ENCODE data around the gene NDE1.
"Not testable (repeated sequence)": the region's sequence is repeated elsewhere in the genome, so short reads cannot be mapped to it uniquely, and the experiment has no call there.

Gene NDE1

DNA sequence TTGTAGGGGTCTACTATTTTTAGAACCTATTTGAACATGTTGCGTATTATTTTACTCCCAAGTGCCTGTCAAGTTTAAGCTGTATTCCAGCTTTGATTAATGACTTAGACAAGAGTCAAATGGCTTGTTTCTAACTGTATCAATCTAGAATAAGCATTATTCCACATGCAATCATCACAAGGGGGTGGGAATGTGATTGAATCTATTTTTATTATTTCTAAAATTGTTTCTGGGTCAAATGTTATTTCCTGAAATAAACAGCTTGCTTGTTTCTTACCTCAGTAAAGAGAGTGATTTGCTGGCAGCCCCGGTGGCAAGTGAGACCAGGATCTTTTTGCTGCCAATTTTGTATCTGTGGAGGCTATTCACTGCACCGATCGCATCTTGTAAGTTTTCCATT is 28.6 kb upstream of the NDE1 start:
- no peak for DNase-seq

DNA sequence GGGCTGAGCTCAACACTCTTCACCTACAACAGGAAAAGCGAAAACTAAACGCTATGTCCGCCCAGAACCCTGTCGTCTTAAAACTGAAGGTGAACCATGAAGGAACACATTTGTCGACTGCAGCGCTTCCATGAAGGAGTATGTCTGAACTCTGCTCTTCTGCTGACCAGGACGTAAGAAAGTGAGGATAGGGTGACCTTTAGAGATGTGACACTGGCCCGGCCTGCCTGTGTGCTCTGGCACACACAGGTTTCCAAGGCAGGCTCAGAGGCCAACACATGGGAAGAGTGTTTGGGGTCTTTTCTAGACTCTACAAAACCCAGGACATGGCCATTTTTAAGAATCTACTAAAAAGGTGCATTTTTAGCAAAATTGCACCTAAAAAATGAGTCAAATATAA is 28.2 kb upstream of the NDE1 start:
- no peak for DNase-seq

DNA sequence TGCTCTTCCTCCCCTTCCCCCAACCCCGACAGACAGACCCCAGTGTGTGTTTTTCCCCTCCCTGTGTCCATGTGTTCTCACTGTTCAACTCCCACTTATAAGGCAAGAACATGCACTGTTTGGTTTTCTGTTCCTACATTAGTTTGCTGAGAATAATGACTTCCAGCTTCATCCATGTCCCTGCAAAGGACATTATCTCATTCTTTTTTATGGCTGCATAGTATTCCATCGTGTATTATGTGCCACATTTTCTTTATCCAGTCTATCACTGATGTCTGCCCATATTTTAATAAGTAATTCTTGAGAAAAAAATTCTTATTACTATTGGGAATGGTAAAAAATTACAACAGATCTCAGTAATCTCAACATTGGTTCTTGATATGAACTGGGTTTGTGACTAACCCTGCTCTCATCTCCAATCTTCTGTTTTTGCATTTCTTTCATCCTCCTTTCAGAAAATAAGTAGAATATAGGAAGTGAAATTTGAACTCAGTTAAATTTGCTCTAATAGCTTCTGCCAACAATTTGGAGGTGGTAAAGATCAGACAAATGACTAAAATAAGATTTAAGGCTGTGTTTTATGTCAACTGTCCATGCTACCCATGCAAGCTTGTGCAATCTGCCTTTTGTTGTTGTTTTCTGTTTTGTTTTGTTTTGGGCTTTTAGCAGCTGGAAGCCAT is 18.2 kb upstream of the NDE1 start:
- no peak for DNase-seq

DNA sequence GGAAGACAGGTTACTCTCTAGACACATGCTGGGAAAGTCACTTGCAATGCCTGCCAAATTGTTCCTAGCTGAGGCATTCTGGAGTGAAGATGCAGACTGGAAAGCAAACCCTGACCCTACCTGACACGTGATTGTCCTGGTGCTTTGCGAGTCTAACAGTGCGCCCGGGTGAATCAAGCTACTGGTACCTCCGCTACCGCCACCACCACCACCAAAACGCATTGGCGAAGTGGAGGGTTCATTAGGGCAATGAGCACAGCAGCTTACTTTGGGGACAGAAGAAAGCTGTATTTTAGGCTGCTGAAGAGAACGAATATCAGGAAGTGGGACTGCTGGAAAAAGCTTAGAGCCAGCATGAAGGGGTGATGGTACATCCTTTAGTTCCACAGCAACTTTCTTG is 14.1 kb upstream of the NDE1 start:
- no peak for DNase-seq

DNA sequence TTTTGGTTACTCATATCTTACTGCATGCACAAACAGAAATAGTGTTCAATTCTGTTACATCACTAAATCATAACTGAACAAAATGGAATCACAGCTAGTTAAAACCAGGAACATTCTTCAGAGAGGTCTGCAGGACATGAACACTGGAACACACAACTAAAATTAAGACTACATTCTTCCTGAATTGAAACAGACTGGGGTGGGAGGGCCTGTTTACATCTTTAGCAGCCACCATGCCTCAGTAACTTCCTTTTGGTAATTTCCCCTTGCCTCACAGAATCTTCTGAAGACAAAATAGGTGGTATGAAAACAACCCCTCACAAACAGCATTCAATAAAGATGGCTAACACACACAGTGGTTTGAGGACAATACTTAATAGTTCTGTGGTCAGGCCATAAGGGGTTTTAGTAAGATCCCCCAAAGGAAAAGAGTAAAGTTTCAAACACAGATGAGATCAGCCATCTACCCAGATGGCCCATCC is 13.6 kb upstream of the NDE1 start:
- DNase-seq, result no peak

DNA sequence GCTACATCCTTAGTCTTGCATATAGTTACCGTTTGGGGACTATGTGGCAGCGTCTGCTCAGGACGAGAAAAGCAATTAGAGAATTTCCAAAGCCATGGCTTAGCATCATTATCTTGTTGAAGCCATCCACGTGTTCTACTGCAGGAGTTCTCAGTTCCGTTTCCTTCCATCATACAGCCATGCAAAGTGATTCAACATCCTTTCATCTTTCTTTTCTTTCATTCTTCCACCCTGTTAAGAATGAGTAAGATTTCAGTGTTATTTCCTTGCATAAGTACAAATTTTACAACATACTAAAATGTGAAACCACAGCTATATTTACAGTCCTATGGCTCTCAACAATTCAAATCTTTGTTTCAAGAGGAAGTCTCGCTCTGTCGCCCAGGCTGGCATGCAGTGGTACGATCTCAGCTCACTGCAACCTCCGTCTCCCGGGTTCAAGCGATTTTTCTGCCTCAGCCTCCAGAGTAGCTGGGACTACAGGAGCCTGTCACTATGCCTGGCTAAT is 10.9 kb upstream of the NDE1 start:
- DNase-seq, result peak; percentile 37

DNA sequence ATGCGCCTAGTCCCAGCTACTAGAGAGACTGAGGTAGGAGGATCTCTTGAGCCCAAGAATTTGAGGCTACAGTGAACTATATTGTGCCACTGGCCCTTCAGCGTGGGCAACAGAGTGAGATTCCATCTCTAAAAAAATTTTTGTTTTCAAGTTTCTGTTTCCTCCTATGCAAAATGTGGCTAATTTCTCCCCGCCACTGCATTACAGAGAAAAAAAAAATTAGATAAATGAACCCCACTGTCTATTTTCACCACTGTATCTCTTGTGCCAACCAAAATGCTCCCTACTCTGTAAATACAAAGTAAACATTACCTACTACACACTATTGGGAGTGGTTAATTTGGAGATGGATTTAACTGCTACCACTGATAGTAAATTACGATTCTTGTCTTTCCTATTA is 9.1 kb upstream of the NDE1 start:
- no peak for DNase-seq

DNA sequence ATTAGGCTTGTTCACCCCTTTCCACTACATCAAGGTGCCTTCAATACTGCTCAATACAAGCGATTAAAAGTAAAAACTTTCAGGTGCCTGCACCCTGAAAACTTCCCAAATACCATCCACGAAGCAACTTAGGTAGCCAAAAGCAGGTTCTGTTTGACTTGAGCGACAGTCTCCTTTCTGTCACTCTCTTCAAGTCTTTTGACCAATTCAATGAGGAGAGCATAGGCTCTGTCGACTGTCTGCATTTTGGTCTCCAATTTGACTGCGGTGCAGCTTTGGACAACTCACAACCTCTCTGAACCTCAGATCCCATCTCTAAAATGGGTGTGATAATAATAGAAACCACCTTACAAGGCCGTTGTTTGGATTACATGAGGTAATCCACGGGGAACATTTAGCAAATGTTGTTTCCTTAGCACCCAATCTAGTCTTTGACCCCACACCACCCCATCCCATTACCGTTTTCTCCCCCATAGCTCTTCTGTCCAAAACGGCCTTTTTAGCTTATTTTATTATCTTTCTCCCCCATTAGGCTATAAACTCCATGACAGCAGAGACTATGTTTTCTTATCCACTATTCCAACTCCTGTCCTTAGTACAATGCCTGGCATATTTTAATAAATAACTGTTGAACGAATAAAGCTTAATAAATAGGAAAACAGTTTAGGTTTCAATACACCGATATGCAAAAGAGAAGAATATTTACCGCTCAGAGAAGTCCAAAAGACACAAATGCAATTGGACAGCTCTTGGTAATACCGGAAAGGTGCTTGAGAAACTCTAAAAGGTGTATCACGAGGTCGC is 8.1 kb upstream of the NDE1 start:
- no peak for DNase-seq

DNA sequence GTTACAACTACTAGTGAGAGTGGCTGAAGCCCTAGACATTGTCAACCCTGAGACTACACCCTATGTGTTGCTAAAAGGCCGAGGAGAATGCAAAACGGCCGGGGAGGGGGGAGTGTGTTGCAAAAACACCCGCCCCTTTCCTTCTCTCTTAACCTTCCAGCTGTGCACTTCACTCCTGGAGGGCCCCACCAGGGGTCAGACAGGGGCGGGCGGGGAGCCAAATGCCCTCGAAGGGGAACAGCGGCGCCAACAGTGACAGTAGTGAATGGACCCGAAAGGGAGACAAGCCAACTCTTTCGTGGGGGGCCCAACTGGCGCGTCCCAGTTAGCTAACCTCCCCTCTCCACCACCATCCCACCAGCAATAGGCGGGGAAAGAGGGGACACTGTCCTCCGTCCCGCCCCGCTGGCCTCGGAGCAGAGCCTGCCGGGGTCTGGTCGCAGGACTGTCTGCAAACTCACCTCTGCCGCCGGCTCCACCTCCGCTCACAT is 7.4 kb upstream of the NDE1 start:
- DNase-seq, result peak; percentile 82

DNA sequence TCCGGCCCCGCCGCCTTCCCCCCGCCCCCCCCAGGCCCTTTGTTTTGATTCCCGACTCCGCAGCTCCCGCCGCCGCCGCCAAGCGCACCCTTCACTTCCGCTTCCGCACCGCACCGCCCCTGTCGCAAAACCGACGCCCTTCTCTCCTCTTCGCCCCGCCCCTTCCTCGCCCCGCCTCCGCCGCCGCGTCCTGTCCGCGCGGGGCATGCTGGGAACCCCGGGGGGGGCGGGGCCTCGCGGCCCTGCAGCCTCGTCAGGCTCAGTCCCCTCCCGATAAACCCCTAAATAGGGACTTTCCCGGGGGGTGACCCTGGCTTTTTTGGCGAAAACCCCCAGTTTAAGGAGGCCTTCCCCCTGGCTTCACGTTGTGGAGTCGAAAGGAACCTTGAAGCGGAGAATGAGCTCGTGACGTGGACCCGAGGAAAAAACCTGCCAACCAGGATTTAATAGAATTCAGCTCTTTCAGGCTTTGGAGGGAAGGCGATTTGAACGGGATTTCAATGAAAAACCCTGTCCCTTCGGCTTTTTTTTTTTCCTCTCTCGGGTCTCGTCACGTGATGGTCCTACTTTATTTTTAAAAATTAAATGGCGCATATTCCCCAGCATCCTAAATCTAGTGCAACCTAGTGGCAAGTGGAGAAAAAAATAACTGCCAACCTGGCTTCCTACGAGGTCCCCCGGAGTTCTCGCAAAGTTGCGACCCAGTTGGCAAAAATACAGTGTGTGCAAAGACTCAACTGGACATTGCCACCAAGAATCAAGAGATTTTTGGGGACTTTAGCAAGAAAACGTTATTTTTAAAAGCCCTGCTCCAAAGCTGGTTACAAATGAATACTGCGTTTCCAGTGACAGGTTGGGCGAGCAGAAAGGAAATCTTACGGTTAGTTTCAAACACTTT is 6.7 kb upstream of the NDE1 start, which contains the start of gene MARF1:
TSS of gene MARF1 (minus strand) at position 107 of the 898 bp plus-strand sequence. CDS start 3,921 bp downstream, outside the sequence.
- peak; percentile 100 for DNase-seq

DNA sequence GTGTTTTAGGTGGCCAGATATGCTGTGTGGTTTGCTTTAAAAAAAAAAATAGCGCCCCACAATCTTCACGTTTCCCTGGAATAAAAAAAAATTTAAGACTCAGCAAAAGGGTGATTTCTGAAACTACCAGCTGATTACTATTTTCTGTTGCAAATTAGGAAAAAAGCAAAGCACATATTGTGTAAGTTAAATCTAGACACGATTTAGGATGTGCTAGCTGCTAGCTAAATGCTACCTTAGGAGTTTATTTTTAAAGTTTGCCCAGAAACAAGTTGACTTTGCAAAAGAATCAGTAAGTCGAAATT is 6.1 kb upstream of the NDE1 start:
- no peak for DNase-seq

DNA sequence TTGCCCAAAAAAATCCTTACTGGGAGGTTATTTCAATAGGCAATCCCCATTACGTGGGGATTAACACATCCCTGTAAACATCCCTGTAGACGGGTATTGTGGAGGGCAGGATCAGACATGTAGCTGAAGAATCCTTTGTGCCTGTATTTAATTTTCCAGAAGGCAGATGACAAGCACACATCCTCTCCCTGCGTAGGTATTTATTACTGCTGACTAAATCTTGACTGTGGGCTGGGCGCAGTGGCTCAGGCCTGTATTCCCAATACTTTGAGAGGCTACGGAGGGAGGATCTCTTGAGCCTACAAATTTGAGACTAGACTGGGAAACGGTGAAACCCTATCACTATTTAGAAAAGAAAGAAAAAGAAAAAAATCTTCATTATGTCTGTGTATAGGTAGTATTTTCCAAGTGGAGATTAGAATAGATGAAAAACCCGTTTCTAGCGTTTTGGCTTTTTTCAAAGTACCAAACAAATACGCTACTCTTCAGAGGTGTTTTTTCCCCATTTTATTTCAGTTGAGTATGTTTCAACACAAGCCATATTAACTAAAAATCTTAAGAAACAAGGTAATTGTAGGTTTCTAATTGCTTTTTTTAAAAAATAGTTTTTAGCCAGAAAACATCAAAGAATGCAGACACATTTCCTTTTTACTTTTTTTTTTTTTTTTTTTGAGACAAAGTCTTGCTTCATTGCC is 5.6 kb upstream of the NDE1 start:
- no peak for DNase-seq

DNA sequence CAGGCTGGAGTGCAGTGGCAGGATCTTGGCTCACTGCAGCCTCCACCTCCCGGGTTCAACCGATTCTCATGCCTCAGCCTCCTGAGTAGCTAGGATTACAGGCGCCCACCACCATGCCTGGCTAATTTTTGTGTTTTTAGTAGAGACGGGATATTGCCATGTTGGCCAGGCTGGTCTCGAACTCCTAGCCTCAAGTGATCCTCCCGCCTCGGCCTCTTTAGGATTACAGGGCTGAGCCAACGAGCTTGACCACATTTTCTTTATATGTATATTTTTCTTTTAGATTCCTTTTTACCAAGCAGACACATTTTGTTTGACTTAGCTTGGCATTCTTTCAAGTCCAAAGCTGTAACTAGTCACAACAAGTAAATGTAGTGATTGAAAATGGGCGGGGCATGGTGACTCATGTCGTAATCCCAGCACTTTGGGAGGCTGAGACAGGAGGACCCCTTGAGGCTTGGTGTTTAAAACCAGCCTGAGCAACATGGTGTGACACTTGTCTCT is 5.0 kb upstream of the NDE1 start:
- peak; percentile 56 for DNase-seq

DNA sequence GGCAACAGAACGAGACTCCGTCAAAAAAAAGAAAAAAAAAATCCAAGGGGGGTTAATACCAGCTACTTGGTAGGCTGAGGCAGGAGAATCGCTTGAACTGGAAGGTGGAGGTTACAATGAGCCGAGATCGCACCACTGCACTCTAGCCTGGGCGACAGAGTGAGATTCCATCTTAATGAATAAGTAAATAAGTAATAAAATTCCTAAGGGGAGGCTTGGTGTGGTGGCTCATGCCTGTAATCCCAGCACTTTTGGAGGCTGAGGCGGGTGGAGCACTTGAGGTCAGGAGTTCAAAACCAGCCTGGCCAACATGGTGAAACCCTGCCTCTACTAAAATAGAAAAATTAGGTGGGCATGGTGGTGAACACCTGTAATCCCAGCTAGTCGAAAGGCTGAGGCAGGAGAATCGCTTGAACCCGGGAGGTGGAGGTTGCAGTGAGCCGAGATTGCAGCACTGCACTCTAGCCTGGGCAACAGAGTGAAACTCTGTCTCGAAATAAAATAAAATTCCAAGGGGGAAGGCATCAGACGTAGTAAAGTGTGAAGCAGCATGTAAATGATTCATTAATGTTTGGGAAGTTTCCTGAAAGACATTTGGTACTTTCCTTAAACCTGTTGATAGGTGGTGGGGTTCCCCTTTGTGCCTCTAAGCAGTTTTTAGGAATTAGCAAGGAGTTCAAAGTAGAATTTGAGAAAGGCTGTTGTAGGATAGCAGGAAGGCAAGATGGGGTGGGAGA is 3.3 kb upstream of the NDE1 start:
- DNase-seq, result not testable (repeated sequence)

DNA sequence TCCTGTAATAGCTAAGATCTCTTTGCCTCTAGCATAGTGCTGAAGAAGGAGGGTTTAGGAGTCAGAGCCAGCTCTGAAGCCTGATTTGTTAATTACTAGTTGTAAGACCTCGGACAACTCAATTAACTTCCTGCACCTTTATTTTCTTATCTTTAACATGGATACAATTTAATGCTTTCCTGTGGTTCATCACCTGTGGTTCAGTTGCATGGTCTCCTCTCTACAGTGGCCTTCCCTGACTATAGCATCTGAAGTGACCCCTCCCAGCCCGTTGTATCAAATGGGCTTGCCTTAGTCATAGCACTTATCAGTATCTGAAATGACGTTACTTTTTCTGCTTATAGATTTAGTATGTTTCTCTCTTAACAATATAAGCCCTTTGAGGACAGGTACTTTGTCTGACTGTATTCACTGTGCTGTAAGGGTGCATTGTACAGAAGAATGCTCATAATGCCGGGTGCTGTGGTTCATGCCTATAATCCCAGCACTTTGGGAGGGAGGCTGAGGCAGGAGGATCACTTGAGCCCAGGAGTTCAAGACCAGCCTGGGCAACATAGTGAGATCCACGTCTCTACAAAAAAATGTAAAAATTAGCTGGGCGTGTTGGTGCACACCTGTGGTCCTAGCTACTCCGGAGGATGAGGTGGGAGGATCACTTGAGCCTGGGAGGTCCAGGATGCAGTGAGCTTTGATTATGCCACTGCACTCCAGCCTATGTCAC is 2.6 kb upstream of the NDE1 start:
- DNase-seq, result no peak

DNA sequence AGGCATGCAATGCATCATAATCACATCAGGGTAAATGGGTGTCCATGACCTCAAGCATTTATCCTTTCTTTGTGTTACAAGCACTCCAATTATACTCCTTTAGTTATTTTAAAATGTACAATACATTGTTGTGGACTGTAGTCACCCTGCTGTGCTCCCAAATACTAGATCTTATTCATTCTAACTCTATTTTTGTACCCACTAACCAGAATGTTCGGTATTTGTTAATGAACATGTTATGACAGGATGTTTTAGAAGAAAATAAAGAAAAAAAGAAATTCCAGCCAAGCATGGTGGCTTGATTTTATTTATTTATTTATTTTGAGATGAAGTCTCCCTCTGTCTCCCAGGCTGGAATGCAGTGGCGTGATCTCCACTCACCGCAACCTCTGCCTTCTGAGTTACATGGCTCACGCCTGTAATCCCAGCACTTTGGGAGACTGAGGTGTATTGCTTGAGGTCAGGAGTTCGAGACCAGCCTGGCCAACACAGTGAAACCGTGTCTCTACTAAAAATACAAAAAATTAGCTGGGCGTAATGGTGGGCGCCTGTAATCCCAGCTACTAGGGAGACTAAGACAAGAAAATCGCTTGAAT is 1.8 kb upstream of the NDE1 start:
- DNase-seq, result no peak

DNA sequence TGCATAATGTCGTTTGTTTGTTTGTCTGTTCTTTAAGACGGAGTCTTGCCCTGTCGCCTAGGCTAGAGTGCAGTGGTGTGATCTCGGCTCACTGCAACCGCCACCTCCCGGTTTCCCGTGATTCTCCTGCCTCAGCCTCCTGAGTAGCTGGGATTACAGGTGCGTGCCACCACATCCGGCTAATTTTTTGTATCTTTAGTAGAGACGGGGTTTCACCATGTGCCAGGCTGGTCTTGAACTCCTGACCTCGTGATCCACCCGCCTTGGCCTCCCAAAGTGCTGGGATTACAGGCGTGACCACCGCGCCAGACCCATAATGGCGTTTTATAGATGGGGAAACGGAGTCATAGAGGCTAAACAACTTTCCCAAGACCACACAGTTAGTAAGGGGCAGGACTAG is 734 bp upstream of the NDE1 start:
- not testable (repeated sequence) for DNase-seq

DNA sequence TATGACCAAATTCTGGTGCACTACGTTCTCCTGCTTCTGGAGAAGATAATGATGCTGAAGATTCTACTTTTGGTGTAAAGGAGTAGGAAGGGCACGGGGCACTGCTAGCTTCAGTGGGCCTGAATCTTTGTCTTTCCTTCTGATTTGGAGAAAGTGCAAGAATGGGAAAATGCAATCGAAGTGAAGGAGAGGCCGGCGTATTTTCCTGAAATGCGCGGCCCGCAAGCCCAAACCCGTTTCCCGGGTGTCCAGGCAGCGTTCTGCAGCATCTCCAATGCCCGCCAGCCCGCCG is 372 bp upstream of the NDE1 start:
- no peak for DNase-seq

DNA sequence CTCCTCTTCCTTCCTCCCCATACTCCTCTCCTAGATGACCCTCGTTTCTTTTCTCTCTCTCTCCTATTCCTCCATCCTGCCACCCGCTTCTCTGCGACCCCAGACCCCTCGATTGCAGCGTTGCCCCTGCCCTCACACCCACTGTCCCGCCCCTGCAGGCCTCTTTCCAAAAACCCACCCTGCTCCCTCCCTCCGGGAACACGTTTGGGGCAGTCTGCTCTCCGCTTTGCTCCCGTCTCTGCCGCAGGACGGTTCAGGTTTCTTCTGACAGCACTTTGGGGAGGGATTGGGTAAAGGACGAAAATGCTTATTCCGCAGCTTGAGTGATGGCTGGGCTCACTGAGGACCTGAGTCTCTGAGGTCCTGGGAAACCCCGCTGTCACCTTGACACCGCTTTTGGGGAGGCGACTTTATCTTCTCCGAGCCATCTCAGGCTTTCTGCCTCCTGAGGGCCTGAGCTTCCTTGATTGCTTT is 690 bp downstream of the NDE1 start:
- DNase-seq, result peak; percentile 69

DNA sequence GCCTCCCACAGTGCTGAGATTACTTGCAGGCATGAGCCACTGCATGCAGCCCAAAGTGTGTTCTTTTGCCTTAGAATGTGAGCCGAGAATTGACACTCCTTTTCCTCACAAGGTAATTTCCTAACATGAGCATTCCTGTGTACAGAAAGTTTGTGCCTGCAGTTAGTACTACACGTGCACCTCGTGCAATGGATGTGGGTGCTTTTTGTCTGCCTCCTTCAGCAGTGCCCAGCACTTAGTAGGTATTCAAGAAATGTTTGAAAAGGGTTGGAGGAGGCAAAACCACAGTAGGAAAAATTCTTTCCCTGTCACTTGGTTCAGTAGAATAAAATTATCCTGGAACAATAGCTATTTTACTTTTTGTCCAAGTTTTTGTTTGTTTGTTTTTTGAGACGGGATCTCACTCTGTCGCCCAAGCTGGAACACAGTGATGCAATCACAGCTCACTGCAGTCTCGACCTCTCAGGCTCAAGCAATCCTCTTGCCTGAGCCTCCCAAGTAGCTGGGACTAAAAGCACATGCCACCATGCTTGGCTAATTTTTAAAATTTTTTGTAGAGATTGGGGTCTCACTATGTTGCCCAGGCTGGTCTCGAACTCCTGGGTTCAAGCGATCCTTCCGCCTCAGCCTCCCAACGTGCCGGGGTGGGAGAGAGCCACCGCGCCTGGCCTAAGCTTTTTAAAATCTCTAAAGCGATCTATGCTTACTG is 2.4 kb downstream of the NDE1 start:
- no peak for DNase-seq
